SK-N-SH treated with all-trans-retinoic acid at 6 μM for 48 hours (cell line): ENCODE results near the gene ARHGEF37.

Experiments used
- ATAC-seq: fragments of 200-7000 bp; cut with Tn5 transposase; 3 replicates; pipeline ENCODE4 v1.9.1; 2020; ENCODE audit warnings: mild to moderate bottlenecking, moderate library complexity
- ARNTL ChIP-seq: fragments of 450-650 bp; formaldehyde crosslinking; IDR thresholded peaks from 2 replicates; pipeline ENCODE4 v1.5.0; 2020; ENCODE audit warnings: low read depth, mild to moderate bottlenecking, moderate library complexity, borderline replicate concordance
- CSDC2 ChIP-seq: fragments of 250-450 bp; sonication (Bioruptor Pico); IDR thresholded peaks from 2 replicates; pipeline ENCODE4 v1.5.0; 2020; ENCODE audit warnings: mild to moderate bottlenecking, moderate library complexity
- GLIS3 ChIP-seq: fragments of 250-450 bp; sonication (Bioruptor Pico); IDR thresholded peaks from 2 replicates; pipeline ENCODE4 v1.5.0; 2020; ENCODE audit warnings: mild to moderate bottlenecking, moderate library complexity
- ISL1 ChIP-seq: fragments of 250-450 bp; sonication (Bioruptor Pico); IDR thresholded peaks from 2 replicates; pipeline ENCODE4 v2.1.2; 2022; ENCODE audit warnings: mild to moderate bottlenecking, moderate library complexity
- OSR1 ChIP-seq: fragments of 250-450 bp; sonication (Bioruptor Pico); IDR thresholded peaks from 2 replicates; pipeline ENCODE4 v1.8.0; 2022; ENCODE audit warnings: moderate library complexity, mild to moderate bottlenecking, inconsistent platforms
- PPARA ChIP-seq: fragments of 250-450 bp; sonication (Bioruptor Pico); IDR thresholded peaks from 2 replicates; pipeline ENCODE4 v1.5.0; 2020; ENCODE audit warnings: mild to moderate bottlenecking, borderline replicate concordance
- RARB ChIP-seq: fragments of 250-450 bp; sonication (Bioruptor Pico); IDR thresholded peaks from 2 replicates; pipeline ENCODE4 v1.8.0; 2021; ENCODE audit warnings: mild to moderate bottlenecking, moderate library complexity
- SNAI2 ChIP-seq: fragments of 250-450 bp; sonication (Bioruptor Pico); IDR thresholded peaks from 2 replicates; pipeline ENCODE4 v1.5.0; 2020; ENCODE audit warnings: mild to moderate bottlenecking, moderate library complexity
- TCF4 ChIP-seq: fragments of 250-450 bp; sonication (Bioruptor Pico); IDR thresholded peaks from 2 replicates; pipeline ENCODE4 v1.8.0; 2021; ENCODE audit warnings: mild to moderate bottlenecking, moderate library complexity, borderline replicate concordance
- TOX ChIP-seq: fragments of 250-450 bp; sonication (Bioruptor Pico); IDR thresholded peaks from 2 replicates; pipeline ENCODE4 v1.8.0; 2021; ENCODE audit warnings: mild to moderate bottlenecking, moderate library complexity, borderline replicate concordance
- ZC3H10 ChIP-seq: fragments of 250-450 bp; sonication (Bioruptor Pico); IDR thresholded peaks from 2 replicates; pipeline ENCODE4 v1.5.1; 2021; ENCODE audit warnings: mild to moderate bottlenecking, moderate library complexity
- ZFP3 ChIP-seq: fragments of 250-450 bp; sonication (Bioruptor Pico); IDR thresholded peaks from 2 replicates; pipeline ENCODE4 v1.5.0; 2020; ENCODE audit warnings: mild to moderate bottlenecking, moderate library complexity
- ZFP30 ChIP-seq: fragments of 450-650 bp; formaldehyde crosslinking; IDR thresholded peaks from 2 replicates; pipeline ENCODE4 v1.5.0; 2022; ENCODE audit warnings: mild to moderate bottlenecking, moderate library complexity
- ZNF8 ChIP-seq: fragments of 450-650 bp; formaldehyde crosslinking; IDR thresholded peaks from 2 replicates; pipeline ENCODE4 v1.5.0; 2020; ENCODE audit warnings: mild to moderate bottlenecking, moderate library complexity
- TF ChIP-seq, protein P1 (sequence below): fragments of 250-450 bp; sonication (Bioruptor Pico); IDR thresholded peaks from 2 replicates; pipeline ENCODE4 v1.5.1; 2020; ENCODE audit warnings: low read depth, mild to moderate bottlenecking, moderate library complexity
- TF ChIP-seq, protein P2 (sequence below): fragments of 250-450 bp; sonication (Bioruptor Pico); IDR thresholded peaks from 2 replicates; pipeline ENCODE4 v1.5.0; 2020; ENCODE audit warnings: mild to moderate bottlenecking, moderate library complexity
- TF ChIP-seq, protein P3 (sequence below): fragments of 250-450 bp; sonication (Bioruptor Pico); IDR thresholded peaks from 2 replicates; pipeline ENCODE4 v1.8.0; 2020; ENCODE audit warnings: mild to moderate bottlenecking, moderate library complexity, borderline replicate concordance
- TF ChIP-seq, protein P4 (sequence below): fragments of 250-450 bp; sonication (Bioruptor Pico); IDR thresholded peaks from 2 replicates; pipeline ENCODE4 v1.8.0; 2021; ENCODE audit warnings: low read depth, mild to moderate bottlenecking, moderate library complexity, borderline replicate concordance

Gene ARHGEF37

DNA sequence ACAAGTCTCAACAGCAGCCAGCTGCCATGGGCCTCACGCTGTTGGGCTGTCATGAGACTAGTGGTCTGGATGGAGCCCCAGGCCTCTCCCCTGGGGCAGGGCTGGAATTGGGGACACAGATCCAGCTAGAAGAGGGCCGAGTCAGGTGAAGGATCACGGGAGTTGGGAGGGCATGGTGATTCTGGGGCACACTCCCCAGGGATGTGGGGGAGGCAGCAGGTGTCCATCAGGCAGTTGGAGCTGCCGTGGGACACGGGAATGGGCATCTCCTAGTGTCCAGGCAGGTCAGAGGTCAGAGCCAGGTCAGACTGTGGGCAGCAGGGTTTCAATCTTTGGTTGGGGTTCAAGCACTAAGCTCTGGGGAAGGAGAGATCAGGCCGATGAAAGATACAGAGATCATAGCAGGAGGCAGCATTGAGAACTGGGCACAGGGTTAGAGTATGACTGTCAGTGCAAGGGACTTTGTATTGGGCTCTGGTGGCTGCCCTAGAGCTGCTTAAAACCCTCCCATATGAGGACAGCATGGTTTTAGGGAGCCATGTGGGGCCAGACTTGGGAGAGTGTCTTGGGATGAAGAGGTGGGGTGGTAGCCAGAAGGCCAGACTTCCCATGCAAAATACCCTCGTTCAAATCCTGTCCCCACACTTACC lies 59.2 kb downstream of the ARHGEF37 start:
- no peak for ATAC-seq
- TF ChIP-seq ZFP3 (no peak), TCF4 (CRISPR knock-in tag) (no peak), ARNTL (no peak), ZC3H10 (CRISPR knock-in tag) (no peak), TOX (CRISPR knock-in tag) (no peak), RARB (CRISPR knock-in tag) (no peak), ZNF8 (no peak), PPARA (CRISPR knock-in tag) (no peak), CSDC2 (CRISPR knock-in tag) (no peak), ISL1 (CRISPR knock-in tag) (no peak), GLIS3 (CRISPR knock-in tag) (no peak), ZFP30 (CRISPR knock-in tag) (no peak), OSR1 (CRISPR knock-in tag) (no peak), SNAI2 (no peak)
- TF ChIP-seq, protein P1, sequence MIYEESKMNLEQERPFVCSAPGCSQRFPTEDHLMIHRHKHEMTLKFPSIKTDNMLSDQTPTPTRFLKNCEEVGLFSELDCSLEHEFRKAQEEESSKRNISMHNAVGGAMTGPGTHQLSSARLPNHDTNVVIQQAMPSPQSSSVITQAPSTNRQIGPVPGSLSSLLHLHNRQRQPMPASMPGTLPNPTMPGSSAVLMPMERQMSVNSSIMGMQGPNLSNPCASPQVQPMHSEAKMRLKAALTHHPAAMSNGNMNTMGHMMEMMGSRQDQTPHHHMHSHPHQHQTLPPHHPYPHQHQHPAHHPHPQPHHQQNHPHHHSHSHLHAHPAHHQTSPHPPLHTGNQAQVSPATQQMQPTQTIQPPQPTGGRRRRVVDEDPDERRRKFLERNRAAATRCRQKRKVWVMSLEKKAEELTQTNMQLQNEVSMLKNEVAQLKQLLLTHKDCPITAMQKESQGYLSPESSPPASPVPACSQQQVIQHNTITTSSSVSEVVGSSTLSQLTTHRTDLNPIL (CRISPR knock-in tag) = no peak
- TF ChIP-seq, protein P2, sequence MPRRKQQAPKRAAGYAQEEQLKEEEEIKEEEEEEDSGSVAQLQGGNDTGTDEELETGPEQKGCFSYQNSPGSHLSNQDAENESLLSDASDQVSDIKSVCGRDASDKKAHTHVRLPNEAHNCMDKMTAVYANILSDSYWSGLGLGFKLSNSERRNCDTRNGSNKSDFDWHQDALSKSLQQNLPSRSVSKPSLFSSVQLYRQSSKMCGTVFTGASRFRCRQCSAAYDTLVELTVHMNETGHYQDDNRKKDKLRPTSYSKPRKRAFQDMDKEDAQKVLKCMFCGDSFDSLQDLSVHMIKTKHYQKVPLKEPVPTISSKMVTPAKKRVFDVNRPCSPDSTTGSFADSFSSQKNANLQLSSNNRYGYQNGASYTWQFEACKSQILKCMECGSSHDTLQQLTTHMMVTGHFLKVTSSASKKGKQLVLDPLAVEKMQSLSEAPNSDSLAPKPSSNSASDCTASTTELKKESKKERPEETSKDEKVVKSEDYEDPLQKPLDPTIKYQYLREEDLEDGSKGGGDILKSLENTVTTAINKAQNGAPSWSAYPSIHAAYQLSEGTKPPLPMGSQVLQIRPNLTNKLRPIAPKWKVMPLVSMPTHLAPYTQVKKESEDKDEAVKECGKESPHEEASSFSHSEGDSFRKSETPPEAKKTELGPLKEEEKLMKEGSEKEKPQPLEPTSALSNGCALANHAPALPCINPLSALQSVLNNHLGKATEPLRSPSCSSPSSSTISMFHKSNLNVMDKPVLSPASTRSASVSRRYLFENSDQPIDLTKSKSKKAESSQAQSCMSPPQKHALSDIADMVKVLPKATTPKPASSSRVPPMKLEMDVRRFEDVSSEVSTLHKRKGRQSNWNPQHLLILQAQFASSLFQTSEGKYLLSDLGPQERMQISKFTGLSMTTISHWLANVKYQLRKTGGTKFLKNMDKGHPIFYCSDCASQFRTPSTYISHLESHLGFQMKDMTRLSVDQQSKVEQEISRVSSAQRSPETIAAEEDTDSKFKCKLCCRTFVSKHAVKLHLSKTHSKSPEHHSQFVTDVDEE (CRISPR knock-in tag) = no peak
- TF ChIP-seq, protein P3, sequence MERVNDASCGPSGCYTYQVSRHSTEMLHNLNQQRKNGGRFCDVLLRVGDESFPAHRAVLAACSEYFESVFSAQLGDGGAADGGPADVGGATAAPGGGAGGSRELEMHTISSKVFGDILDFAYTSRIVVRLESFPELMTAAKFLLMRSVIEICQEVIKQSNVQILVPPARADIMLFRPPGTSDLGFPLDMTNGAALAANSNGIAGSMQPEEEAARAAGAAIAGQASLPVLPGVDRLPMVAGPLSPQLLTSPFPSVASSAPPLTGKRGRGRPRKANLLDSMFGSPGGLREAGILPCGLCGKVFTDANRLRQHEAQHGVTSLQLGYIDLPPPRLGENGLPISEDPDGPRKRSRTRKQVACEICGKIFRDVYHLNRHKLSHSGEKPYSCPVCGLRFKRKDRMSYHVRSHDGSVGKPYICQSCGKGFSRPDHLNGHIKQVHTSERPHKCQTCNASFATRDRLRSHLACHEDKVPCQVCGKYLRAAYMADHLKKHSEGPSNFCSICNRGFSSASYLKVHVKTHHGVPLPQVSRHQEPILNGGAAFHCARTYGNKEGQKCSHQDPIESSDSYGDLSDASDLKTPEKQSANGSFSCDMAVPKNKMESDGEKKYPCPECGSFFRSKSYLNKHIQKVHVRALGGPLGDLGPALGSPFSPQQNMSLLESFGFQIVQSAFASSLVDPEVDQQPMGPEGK (CRISPR knock-in tag) = no peak

DNA sequence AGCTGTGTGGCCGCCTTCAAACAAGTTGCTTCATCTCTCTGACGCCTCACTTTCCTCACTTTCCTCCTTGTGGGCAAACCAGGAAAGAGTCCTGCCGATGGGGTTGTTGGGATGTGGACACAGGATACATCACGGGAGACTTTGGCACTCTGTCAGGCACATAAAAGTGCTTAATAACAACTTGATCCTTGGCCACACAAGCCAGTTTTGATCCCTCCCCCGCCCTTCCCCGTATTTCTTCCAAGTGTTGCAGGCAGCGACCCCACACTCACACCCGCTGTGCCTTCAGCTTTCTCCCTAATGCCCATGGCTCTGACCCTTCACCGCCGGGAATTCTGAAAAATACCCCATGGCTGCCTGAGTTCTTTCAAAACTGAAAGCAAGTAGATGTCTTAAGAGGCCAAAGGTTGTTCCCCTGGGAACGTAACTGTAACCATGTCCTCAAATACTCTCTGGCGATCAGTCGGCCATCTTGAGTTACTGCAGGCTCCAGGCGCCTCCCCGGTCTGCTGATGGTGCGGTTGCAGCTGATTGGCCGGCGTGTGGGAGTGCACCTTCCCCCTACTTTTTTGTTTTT lies 59.8 kb downstream of the ARHGEF37 start:
- TF ChIP-seq, protein P2 (CRISPR knock-in tag) = no peak
- TF ChIP-seq GLIS3 (CRISPR knock-in tag) = no peak
- TF ChIP-seq ISL1 (CRISPR knock-in tag) = no peak
- TF ChIP-seq ZC3H10 (CRISPR knock-in tag) = no peak
- no peak for ATAC-seq

DNA sequence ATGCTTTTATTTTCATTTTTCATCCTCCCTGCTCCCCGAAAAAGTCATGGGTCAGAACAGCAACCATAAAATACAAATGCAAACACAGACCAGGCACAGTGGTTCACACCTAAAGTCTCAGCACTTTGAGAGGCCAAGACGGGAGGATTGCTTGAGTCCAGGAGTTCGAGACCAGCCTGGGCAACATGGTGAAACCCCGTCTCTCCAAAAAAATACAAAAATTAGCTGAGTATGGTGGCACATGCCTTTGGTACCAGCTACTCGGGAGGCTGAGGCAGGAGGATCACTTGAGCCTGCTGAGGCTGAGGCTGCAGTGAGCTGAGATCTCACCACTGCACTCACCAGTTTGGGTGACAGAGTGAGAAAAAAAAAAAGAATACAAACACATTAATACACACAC lies 60.3 kb downstream of the ARHGEF37 start:
- ATAC-seq = no peak
- TF ChIP-seq SNAI2 = no peak

DNA sequence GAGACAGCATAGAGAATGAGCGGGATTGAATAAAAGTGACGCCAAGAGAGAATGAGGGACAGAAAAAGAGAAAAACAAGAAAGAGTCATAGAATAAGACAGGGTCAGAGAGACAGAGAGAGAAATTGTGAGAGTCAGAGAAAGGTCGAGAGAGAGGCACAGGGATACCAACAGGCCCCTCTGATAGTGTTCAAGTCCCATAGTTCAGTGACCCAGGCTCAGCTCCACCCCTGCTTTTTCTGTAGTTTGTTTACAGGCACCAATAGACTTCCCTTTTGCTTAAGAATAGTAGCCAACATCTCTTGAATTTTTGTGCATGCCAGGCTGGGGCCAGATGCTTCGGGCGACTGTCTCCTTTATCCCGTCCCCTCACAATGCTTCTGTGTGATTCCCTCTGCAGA lies 62.5 kb downstream of the ARHGEF37 start:
- ATAC-seq = no peak
- TF ChIP-seq ZC3H10 (CRISPR knock-in tag) = no peak
- no peak for TF ChIP-seq ISL1 (CRISPR knock-in tag)
- TF ChIP-seq, protein P1 (CRISPR knock-in tag) = no peak
- TF ChIP-seq OSR1 (CRISPR knock-in tag) = no peak
- TF ChIP-seq PPARA (CRISPR knock-in tag) = no peak
- TF ChIP-seq, protein P4, sequence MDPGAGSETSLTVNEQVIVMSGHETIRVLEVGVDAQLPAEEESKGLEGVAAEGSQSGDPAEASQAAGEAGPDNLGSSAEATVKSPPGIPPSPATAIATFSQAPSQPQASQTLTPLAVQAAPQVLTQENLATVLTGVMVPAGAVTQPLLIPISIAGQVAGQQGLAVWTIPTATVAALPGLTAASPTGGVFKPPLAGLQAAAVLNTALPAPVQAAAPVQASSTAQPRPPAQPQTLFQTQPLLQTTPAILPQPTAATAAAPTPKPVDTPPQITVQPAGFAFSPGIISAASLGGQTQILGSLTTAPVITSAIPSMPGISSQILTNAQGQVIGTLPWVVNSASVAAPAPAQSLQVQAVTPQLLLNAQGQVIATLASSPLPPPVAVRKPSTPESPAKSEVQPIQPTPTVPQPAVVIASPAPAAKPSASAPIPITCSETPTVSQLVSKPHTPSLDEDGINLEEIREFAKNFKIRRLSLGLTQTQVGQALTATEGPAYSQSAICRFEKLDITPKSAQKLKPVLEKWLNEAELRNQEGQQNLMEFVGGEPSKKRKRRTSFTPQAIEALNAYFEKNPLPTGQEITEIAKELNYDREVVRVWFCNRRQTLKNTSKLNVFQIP = no peak
- no peak for TF ChIP-seq TOX (CRISPR knock-in tag)
- no peak for TF ChIP-seq ZFP3
- no peak for TF ChIP-seq ZFP30 (CRISPR knock-in tag)
- TF ChIP-seq ZNF8 = no peak
